Measurements from ENCODE around the gene KCNQ5.
"Not testable (repeated sequence)": the region's sequence is repeated elsewhere in the genome, so short reads cannot be mapped to it uniquely, and the experiment has no call there.

- TF ChIP-seq CTCF (IDR thresholded peaks at IDR 0.05; ENCODE audit: low read length); EZH2 (IDR thresholded peaks at IDR 0.05; ENCODE audit: borderline replicate concordance, low read length): not testable (repeated sequence)
Observed at GRCh38 chr6:73233971-73234370, 612.1 kb downstream of the KCNQ5 start.
